Fibroblast of pulmonary artery (primary cell): Measurements from ENCODE around the gene IMMT.

ENCODE experiments used
- DNase-seq: peaks from one replicate; pipeline ENCODE4 v3.0.0-alpha.2; 2010; ENCODE audit warnings: low read depth
- H3K4me3 ChIP-seq: replicated peaks from 2 replicates; pipeline ENCODE4 v1.5.1; 2011; ENCODE audit warnings: low read depth, mild to moderate bottlenecking, control low read depth, low read length, moderate library complexity
- TF ChIP-seq, protein P1 (sequence below): IDR thresholded peaks from 2 replicates; pipeline ENCODE4 v1.5.1; 2011; ENCODE audit warnings: mild to moderate bottlenecking, control low read depth, low read length, inconsistent platforms; ENCODE audit errors: missing control alignments

Gene IMMT

DNA sequence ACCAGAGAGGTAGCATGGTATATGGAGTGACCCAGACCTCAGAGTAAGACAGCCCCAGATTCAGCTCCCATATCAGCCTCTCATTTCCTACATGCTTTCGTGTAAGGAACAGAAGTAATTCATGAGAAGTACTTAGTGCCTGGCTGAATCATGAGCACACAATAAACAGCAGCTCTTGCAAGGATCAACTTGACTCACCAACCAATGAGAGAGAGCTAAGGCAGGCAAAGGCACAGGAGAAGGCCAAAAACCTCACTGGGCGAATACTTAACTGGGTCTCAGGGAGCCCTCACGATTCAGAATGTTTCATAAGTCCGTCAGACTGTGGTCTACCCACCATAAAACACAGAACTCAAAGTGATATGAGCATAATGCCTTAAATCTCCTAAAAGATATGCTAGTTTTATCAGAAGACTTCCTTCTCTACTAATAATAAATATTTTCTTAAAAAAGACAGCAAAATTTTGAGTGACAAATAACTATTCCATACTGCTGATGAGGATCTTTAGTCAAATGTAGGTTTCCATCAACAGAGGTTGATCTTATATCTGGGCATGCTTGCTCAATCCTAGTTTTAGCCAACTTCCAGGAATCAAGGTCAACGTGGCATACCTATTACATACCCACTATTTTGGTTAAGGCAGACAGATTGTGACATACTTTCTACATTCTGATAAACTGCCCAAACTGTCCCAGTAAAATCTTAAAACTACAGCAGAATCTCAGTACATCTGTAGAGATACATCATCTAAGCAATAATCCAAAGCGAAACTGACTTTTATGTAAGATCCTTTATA lies 34.9 kb downstream of the IMMT start:
- TF ChIP-seq, protein P1, sequence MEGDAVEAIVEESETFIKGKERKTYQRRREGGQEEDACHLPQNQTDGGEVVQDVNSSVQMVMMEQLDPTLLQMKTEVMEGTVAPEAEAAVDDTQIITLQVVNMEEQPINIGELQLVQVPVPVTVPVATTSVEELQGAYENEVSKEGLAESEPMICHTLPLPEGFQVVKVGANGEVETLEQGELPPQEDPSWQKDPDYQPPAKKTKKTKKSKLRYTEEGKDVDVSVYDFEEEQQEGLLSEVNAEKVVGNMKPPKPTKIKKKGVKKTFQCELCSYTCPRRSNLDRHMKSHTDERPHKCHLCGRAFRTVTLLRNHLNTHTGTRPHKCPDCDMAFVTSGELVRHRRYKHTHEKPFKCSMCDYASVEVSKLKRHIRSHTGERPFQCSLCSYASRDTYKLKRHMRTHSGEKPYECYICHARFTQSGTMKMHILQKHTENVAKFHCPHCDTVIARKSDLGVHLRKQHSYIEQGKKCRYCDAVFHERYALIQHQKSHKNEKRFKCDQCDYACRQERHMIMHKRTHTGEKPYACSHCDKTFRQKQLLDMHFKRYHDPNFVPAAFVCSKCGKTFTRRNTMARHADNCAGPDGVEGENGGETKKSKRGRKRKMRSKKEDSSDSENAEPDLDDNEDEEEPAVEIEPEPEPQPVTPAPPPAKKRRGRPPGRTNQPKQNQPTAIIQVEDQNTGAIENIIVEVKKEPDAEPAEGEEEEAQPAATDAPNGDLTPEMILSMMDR = no peak
- DNase-seq = no peak
- no peak overlapping the region for H3K4me3 ChIP-seq

DNA sequence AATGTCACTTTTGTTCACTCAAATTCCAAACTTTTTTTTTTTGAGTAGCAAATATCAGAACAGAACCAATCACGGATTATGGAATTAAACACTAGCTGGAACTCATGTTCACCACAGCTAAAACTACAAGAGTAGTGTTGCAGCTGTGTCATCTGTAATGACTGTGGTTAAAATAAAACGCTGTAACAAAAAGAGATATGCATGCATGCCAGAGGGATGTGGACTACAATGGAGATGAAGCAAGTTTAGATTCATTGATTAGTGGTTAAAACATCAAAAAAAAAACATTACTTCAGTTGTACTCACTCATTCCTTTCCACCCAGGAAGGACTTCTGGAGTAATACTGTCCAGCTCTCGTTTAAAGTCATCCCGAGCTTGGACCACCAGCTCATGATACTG lies 37.0 kb downstream of the IMMT start:
- TF ChIP-seq, protein P1 = no peak
- no peak for DNase-seq
- H3K4me3 ChIP-seq = no peak overlapping the region

DNA sequence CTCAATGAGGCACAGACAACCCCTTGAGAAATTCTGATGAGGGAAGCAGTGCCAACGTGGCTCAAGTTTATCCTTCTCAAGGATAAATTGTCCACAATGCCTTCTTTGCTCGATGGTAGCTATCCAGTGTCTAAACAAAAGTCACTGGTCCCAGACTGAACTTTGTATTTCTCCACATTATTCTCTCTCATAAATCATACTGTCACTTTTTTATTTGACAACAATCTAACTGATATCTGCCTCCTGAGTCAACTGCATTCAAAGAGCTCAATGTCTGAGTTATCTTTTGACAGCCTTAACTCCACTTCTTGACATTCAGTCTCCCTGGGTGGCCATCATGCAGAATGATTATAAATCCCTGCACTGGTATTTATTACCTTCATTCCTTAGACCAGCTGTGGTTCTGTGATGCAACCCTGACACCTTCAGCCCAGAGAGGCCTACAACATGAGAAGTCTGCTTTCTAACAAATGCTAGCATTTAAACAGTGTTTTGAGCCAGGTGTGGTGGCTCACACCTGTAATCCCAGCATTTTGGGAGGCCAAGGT lies 38.2 kb downstream of the IMMT start:
- no peak overlapping the region for H3K4me3 ChIP-seq
- TF ChIP-seq, protein P1 = no peak

DNA sequence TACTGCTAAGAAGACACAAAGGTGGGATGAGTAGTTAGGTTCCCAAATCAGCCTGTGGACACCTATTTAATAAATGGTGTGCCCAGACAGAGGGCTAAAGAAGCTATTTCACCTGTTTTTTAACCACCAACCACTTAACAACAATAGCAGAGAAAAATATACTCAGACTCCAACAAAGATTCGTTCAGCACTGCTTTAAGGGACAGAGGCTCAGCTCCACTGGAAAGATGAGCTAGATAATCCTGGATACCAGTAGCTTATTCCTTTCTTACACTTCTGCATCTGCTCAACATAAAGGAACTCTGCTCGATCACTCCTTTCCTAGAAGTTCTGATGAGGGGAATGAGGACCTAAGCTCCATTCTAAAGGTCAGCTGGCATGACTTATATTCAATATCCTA lies 44.8 kb downstream of the IMMT start:
- TF ChIP-seq, protein P1 = no peak
- no peak for DNase-seq
- H3K4me3 ChIP-seq = no peak overlapping the region

More for the DNA sequence above, 38.2 kb downstream of the IMMT start:
- no peak for DNase-seq

DNA sequence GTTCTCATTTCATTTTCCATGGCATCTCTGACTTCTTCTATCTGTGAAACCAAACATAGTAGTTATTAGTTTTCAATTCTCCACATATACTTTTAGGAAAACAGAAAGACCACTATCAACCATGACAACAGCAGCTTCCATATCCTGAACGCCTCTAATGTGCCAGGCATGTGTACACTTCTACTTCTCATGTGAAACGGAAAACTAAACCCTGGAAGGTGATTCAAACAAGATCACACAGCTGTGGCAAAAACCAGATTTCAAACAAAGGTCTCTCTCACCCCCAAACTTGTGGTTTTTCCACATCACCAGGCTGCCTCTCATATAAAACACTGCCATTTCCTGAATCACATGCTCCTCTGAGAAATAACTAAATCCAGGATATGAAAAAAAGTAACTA lies 47.5 kb downstream of the IMMT start:
- DNase-seq = no peak
- TF ChIP-seq, protein P1 = no peak
- H3K4me3 ChIP-seq = no peak overlapping the region

DNA sequence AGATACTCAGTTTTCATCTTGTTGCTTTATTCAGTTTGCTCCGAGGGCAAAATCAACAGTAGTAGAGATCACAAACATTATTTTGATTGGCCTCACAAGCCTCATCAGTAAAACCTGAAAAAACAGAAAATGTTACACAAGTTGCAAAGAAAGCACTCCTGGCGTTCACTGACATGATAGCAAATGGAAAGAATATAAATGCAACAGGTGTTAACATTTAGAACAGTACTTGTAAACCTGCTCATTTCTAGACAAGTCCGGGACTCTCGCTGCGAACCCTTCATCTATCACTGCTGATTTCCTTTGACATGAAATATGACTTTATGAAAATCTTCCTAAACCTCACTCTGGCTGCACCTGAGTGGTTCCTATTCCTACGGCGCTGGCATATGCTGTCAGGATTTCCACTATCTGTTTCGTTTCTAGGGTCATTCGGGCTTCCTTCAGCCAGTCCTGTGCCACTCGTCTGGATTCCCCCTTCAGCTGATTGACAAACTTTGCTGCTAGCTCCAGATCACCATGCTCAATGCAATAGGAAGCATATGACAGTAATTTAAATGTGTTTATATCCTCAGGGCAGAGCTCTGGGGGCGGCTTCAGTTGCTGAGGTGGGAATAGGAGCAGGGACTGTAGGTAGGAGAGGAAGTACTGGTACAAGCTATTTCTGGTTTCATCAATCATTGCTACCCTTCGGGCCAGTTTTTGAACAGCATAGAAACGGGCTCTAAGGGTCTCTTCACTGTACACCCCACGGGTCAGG lies 51.2 kb downstream of the IMMT start:
- TF ChIP-seq, protein P1 = no peak
- H3K4me3 ChIP-seq = no peak overlapping the region
- DNase-seq = no peak
